Neuronal stem cell (in vitro differentiated cells): Measurements from ENCODE around the gene PSMB2.
"Not testable (repeated sequence)": the region's sequence is repeated elsewhere in the genome, so short reads cannot be mapped to it uniquely, and the experiment has no call there.

Source experiments
- DNase-seq: peaks from one replicate; pipeline ENCODE4 v3.0.0-alpha.2; 2013; ENCODE audit warnings: low spot score
- H2AFZ ChIP-seq: one replicate; pipeline ENCODE4 v1.6.1; 2013; ENCODE audit warnings: mild to moderate bottlenecking, low read length, inconsistent platforms
- H2AK5ac ChIP-seq: 2 replicates; pipeline ENCODE4 v1.6.1; 2013; ENCODE audit warnings: low read depth, mild to moderate bottlenecking, inconsistent platforms, low read length, moderate library complexity, mixed read lengths
- H2BK120ac ChIP-seq: 2 replicates; pipeline ENCODE4 v1.6.1; 2013; ENCODE audit warnings: low read depth, mild to moderate bottlenecking, inconsistent platforms, low read length, moderate library complexity, mixed read lengths
- H2BK12ac ChIP-seq: one replicate; pipeline ENCODE4 v1.6.1; 2013; ENCODE audit warnings: low read length, inconsistent platforms
- H2BK15ac ChIP-seq: 2 replicates; pipeline ENCODE4 v1.6.1; 2013; ENCODE audit warnings: mild to moderate bottlenecking, low read length, inconsistent platforms, mixed read lengths
- H2BK5ac ChIP-seq: one replicate; pipeline ENCODE4 v1.6.1; 2013; ENCODE audit warnings: inconsistent platforms, mild to moderate bottlenecking, low read length, moderate library complexity
- H3K14ac ChIP-seq: one replicate; pipeline ENCODE4 v1.6.1; 2013; ENCODE audit warnings: low read length, inconsistent platforms
- H3K18ac ChIP-seq: 2 replicates; pipeline ENCODE4 v1.6.1; 2013; ENCODE audit warnings: low read length, inconsistent platforms
- H3K23ac ChIP-seq: 2 replicates; pipeline ENCODE4 v1.6.1; 2013; ENCODE audit warnings: low read depth, mild to moderate bottlenecking, mixed read lengths, low read length, inconsistent platforms; ENCODE audit not compliant: poor library complexity
- H3K27ac ChIP-seq: replicated peaks from 3 replicates; pipeline ENCODE4 v1.5.1; 2013; ENCODE audit warnings: low read length, inconsistent platforms
- H3K27me3 ChIP-seq, 3 experiments: 2 replicates each; pipeline ENCODE4 v1.6.1; 2013; ENCODE audit warnings: low read length in 3 of 3, mild to moderate bottlenecking in 2 of 3, inconsistent platforms in 1 of 3, low read depth in 1 of 3, mixed read lengths in 1 of 3, moderate library complexity in 1 of 3; ENCODE audit not compliant: control insufficient read depth in 3 of 3, insufficient read depth in 3 of 3
- H3K36me3 ChIP-seq, 2 donors: replicated peaks in 1 of 2; 2 replicates each; pipeline ENCODE4 v1.6.1; 2013; ENCODE audit warnings: low read length in 2 of 2; ENCODE audit not compliant: control insufficient read depth in 2 of 2, insufficient read depth in 2 of 2
- H3K4ac ChIP-seq: 2 replicates; pipeline ENCODE4 v1.6.1; 2013; ENCODE audit warnings: inconsistent platforms, mild to moderate bottlenecking, low read length, moderate library complexity
- H3K4me1 ChIP-seq, 2 donors: 1 replicate in 1 of 2; 2 replicates in 1 of 2; pipeline ENCODE4 v1.6.1; 2013; ENCODE audit warnings: low read length in 2 of 2, low read depth in 1 of 2; ENCODE audit not compliant: control insufficient read depth in 2 of 2, insufficient read depth in 1 of 2
- H3K4me2 ChIP-seq: one replicate; pipeline ENCODE4 v1.6.1; 2013; ENCODE audit warnings: mild to moderate bottlenecking, low read length, inconsistent platforms; ENCODE audit not compliant: insufficient read depth, poor library complexity, severe bottlenecking
- H3K4me3 ChIP-seq, 2 donors: 2 replicates each; pipeline ENCODE4 v1.5.1; 2013; ENCODE audit warnings: low read length in 2 of 2, mild to moderate bottlenecking in 2 of 2, inconsistent platforms in 1 of 2, moderate library complexity in 1 of 2
- H3K79me1 ChIP-seq: one replicate; pipeline ENCODE4 v1.6.1; 2013; ENCODE audit warnings: low read depth, mild to moderate bottlenecking, inconsistent platforms, low read length, moderate library complexity
- H3K9ac ChIP-seq: one replicate; pipeline ENCODE4 v1.6.1; 2013; ENCODE audit warnings: mild to moderate bottlenecking, low read depth, low read length, inconsistent platforms; ENCODE audit not compliant: poor library complexity
- H3K9me3 ChIP-seq, 2 donors: replicated peaks in 1 of 2; 2 replicates each; pipeline versions ENCODE3 to v1.6.1; 2013; ENCODE audit warnings: low read length in 2 of 2, mild to moderate bottlenecking in 2 of 2, inconsistent platforms in 1 of 2, low read depth in 1 of 2, mixed read lengths in 1 of 2, moderate library complexity in 1 of 2; ENCODE audit not compliant: control insufficient read depth in 2 of 2, insufficient read depth in 1 of 2
- H4K8ac ChIP-seq: one replicate; pipeline ENCODE4 v1.6.1; 2013; ENCODE audit warnings: low read depth, mild to moderate bottlenecking, inconsistent platforms, low read length, moderate library complexity
- H4K91ac ChIP-seq: one replicate; pipeline ENCODE4 v1.6.1; 2013; ENCODE audit warnings: low read length, low read depth, mild to moderate bottlenecking, inconsistent platforms; ENCODE audit not compliant: poor library complexity
- WGBS, 2 donors: extraction: QIAGEN DNeasy Blood & Tissue Kit; methylation state at CpG; one replicate each; pipeline ENCODE4 v1.1.7; 2013; ENCODE audit warnings: missing lambda C conversion rate in 2 of 2, mixed read lengths in 1 of 2; ENCODE audit not compliant: insufficient read length in 2 of 2, insufficient replicate concordance in 1 of 2; ENCODE audit errors: extremely low coverage in 2 of 2; 5-methylcytosine and 5-hydroxymethylcytosine counted together

PSMB2 gene

GRCh38 chr1:35585805-35586204 lies 55.5 kb downstream of the PSMB2 start:
- H2AK5ac ChIP-seq, H3K4me2 ChIP-seq, DNase-seq, H3K4me1 ChIP-seq, H3K23ac ChIP-seq, H3K9ac ChIP-seq, H3K4me3 ChIP-seq, H3K27ac ChIP-seq, H4K8ac ChIP-seq, H3K4ac ChIP-seq, H2BK12ac ChIP-seq, H2BK5ac ChIP-seq, H2BK15ac ChIP-seq, H2BK120ac ChIP-seq, H3K9me3 ChIP-seq, H2AFZ ChIP-seq, H3K14ac ChIP-seq, H3K18ac ChIP-seq, H4K91ac ChIP-seq, H3K36me3 ChIP-seq, H3K27me3 ChIP-seq, H3K79me1 ChIP-seq: not testable (repeated sequence)
- WGBS, 2 donors: no CpG with 5 or more reads among the region's 1 CpG

- Histone ChIP-seq H3K9ac (no peak overlapping the region), H2BK15ac (no peak overlapping the region), H3K27ac (no peak overlapping the region), H3K4me2 (no peak overlapping the region), H2AFZ (no peak overlapping the region), H2BK5ac (no peak overlapping the region), H2BK120ac (no peak overlapping the region), H3K14ac (no peak overlapping the region), H3K9me3 (no peaks in the 10 kb centered on the region), H4K8ac (no peak overlapping the region), H3K23ac (no peak overlapping the region), H3K79me1 (no peaks in the 10 kb centered on the region), H3K27me3 (no peaks in the 10 kb centered on the region), H3K18ac (no peak overlapping the region), H3K36me3 (peaks cover 0 to 2% of the 10 kb centered on the region in 2 donors), H4K91ac (no peak overlapping the region), H3K4me3 (no peak overlapping the region), H2AK5ac (no peak overlapping the region), H3K4me1 (no peaks in the 10 kb centered on the region), H3K4ac (no peak overlapping the region), H2BK12ac (no peak overlapping the region)
- DNase-seq: no peak
- no CpG with 5 or more reads among the region's 3 CpGs for WGBS, 2 donors
These were observed 56.0 kb downstream of the PSMB2 start for GRCh38 chr1:35585281-35585680.

- WGBS, 2 donors: no CpG with 5 or more reads among the region's 9 CpGs
- not testable (repeated sequence) for H3K18ac ChIP-seq, H3K9me3 ChIP-seq, H3K14ac ChIP-seq, H2BK120ac ChIP-seq, H3K36me3 ChIP-seq, H4K8ac ChIP-seq, H2BK12ac ChIP-seq, H2BK5ac ChIP-seq, H3K4ac ChIP-seq, H2BK15ac ChIP-seq, H3K27ac ChIP-seq, H3K4me1 ChIP-seq, H3K4me2 ChIP-seq, DNase-seq, H3K23ac ChIP-seq, H2AFZ ChIP-seq, H4K91ac ChIP-seq, H3K4me3 ChIP-seq, H3K79me1 ChIP-seq, H2AK5ac ChIP-seq, H3K9ac ChIP-seq
- H3K27me3 ChIP-seq: peaks cover 18 to 28% (median 19%) of the 10 kb centered on the region in 3 experiments
These were observed 59.7 kb downstream of the PSMB2 start for GRCh38 chr1:35581621-35582020.

GRCh38 chr1:35580949-35581388 lies 60.4 kb downstream of the PSMB2 start:
- Histone ChIP-seq H3K4me3 (no peak overlapping the region), H3K79me1 (no peaks in the 10 kb centered on the region), H4K91ac (no peak overlapping the region), H3K4me2 (no peak overlapping the region), H3K23ac (no peak overlapping the region), H3K27ac (no peak overlapping the region), H3K9me3 (no peaks in the 10 kb centered on the region), H2BK12ac (no peak overlapping the region), H3K14ac (no peak overlapping the region), H2AFZ (no peak overlapping the region), H3K4ac (no peak overlapping the region), H2AK5ac (no peak overlapping the region), H3K4me1 (peaks cover 0 to 10% of the 10 kb centered on the region in 2 donors), H3K18ac (no peak overlapping the region), H3K9ac (no peak overlapping the region), H3K36me3 (no peaks in the 10 kb centered on the region), H2BK120ac (no peak overlapping the region), H2BK15ac (no peak overlapping the region), H4K8ac (no peak overlapping the region), H2BK5ac (no peak overlapping the region), H3K27me3 (peaks cover 25 to 34% (median 25%) of the 10 kb centered on the region in 3 experiments)
- WGBS, 2 donors: no CpG with 5 or more reads among the region's 4 CpGs
- no peak for DNase-seq
